Measurements from ENCODE around the gene DCTD.

The DCTD gene

GRCh38 chr4:182866746-182867145 is 50.4 kb downstream of the DCTD start:
- DNase-seq = no peak

- no peak for DNase-seq
Observed at GRCh38 chr4:182863501-182863900, 53.7 kb downstream of the DCTD start.

- DNase-seq = no peak
Observed at GRCh38 chr4:182862921-182863320, 54.3 kb downstream of the DCTD start.

GRCh38 chr4:182862141-182862875 is 54.9 kb downstream of the DCTD start:
- DNase-seq = no peak

- DNase-seq = no peak
Observed at GRCh38 chr4:182861346-182861745, 55.8 kb downstream of the DCTD start.

GRCh38 chr4:182859730-182860129 is 57.5 kb downstream of the DCTD start:
- DNase-seq = no peak

GRCh38 chr4:182858711-182859110 is 58.5 kb downstream of the DCTD start:
- no peak for DNase-seq

- DNase-seq = no peak
Observed at GRCh38 chr4:182856862-182857261, 60.3 kb downstream of the DCTD start.

- no peak for DNase-seq
Observed at GRCh38 chr4:182855877-182856276, 61.3 kb downstream of the DCTD start.

GRCh38 chr4:182855312-182855711 is 61.9 kb downstream of the DCTD start:
- DNase-seq = no peak

GRCh38 chr4:182854466-182854865 is 62.7 kb downstream of the DCTD start:
- no peak for DNase-seq

- no peak for DNase-seq
Observed at GRCh38 chr4:182853731-182854330, 63.4 kb downstream of the DCTD start.

- no peak for DNase-seq
Observed at GRCh38 chr4:182848685-182849084, 68.5 kb downstream of the DCTD start.

- no peak for DNase-seq
Observed at GRCh38 chr4:182847576-182848450, 69.4 kb downstream of the DCTD start.

GRCh38 chr4:182846036-182846435 is 71.2 kb downstream of the DCTD start:
- no peak for DNase-seq

GRCh38 chr4:182845618-182846017 is 71.6 kb downstream of the DCTD start:
- DNase-seq = no peak

GRCh38 chr4:182843808-182844325 is 73.3 kb downstream of the DCTD start:
- DNase-seq = no peak

GRCh38 chr4:182842759-182843390 is 74.3 kb downstream of the DCTD start:
- no peak for DNase-seq

- no peak for DNase-seq
Observed at GRCh38 chr4:182842104-182842600, 75.0 kb downstream of the DCTD start.

- no peak for DNase-seq
Observed at GRCh38 chr4:182840108-182840507, 77.1 kb downstream of the DCTD start.

Measured in NCI-H446 (cell line).